Right lobe of liver (tissue), 4 donors: ENCODE data around the gene DIP2C.

ENCODE experiments used
- POLR2A ChIP-seq: fragments of 450-650 bp; IDR thresholded peaks from one replicate; pipeline ENCODE4 v1.6.1; 2017; ENCODE audit warnings: antibody characterized with exemption, mild to moderate bottlenecking
- TF ChIP-seq, protein P1 (sequence below), 4 donors: fragments of 200-600 bp in 3 of 4; fragments of 450-650 bp in 1 of 4; IDR thresholded peaks; one replicate each; pipeline versions ENCODE4 v1.5.1 to v1.8.0; 2016 to 2022; ENCODE audit warnings: antibody characterized with exemption in 4 of 4, mild to moderate bottlenecking in 2 of 4
- donor health status: DM: no; HTN: no; CAD: no.
- donor health status: DM: no; HTN: no; CAD: no.
- donor health status: DM: no; HTN: yes; CAD: no.

DNA sequence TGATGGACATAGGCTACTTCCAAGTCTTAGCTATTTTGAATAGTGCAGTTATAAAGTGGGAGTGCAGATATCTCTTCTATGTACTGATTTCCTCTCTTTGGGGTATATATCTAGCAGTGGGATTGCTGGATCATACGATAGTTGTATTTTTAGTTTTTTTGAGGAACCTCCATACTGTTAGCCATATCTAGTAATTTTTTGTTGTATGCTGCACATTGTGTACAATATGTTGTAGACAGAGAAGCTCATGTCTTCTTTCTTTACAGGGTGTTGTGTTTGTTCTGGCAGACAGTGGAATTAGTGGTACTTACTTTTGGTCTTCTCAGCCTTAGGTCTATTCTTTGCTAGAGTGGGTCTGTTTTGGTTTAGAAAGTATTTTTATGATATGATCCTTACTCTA lies 13.7 kb upstream of the DIP2C start:
- TF ChIP-seq POLR2A, result no peak
- TF ChIP-seq, protein P1, sequence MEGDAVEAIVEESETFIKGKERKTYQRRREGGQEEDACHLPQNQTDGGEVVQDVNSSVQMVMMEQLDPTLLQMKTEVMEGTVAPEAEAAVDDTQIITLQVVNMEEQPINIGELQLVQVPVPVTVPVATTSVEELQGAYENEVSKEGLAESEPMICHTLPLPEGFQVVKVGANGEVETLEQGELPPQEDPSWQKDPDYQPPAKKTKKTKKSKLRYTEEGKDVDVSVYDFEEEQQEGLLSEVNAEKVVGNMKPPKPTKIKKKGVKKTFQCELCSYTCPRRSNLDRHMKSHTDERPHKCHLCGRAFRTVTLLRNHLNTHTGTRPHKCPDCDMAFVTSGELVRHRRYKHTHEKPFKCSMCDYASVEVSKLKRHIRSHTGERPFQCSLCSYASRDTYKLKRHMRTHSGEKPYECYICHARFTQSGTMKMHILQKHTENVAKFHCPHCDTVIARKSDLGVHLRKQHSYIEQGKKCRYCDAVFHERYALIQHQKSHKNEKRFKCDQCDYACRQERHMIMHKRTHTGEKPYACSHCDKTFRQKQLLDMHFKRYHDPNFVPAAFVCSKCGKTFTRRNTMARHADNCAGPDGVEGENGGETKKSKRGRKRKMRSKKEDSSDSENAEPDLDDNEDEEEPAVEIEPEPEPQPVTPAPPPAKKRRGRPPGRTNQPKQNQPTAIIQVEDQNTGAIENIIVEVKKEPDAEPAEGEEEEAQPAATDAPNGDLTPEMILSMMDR (IDR thresholded peaks at IDR 0.05), result no peak
